Gastroesophageal sphincter (tissue), 3 donors: Measurements from ENCODE around the gene PRDM5.

Experiments
- CTCF ChIP-seq, 4 experiments: fragments of 200-600 bp in 2 of 4; fragments of 450-650 bp in 2 of 4; sonication (generic) in 1 of 4; IDR thresholded peaks; one replicate each; pipeline ENCODE4 v1.5.1; 2017 to 2019; ENCODE audit warnings: antibody characterized with exemption in 4 of 4, mild to moderate bottlenecking in 2 of 4, moderate library complexity in 2 of 4
- EP300 ChIP-seq: sonication (generic); formaldehyde crosslinking; IDR thresholded peaks from one replicate; pipeline ENCODE4 v1.6.1; 2017; ENCODE audit warnings: antibody characterized with exemption, mild to moderate bottlenecking

- TF ChIP-seq EP300, result no peak
- no peak for TF ChIP-seq CTCF (IDR thresholded peaks at IDR 0.05)
These were observed 5.4 kb upstream of the PRDM5 start for GRCh38 chr4:120927801-120928409.
